ENCODE results near the gene ANGEL1.
A peak's percentile ranks its signal among the peaks of the same experiment; 100 is the strongest.

The ANGEL1 gene

GRCh38 chr14:76812093-76812421 is 625 bp downstream of the ANGEL1 start:
- no peaks in the 10 kb centered on the region for H3K9me3 ChIP-seq (ENCODE audit: low read length)
- H3K4me2 ChIP-seq (ENCODE audit: low read length), result peak overlapping the region; percentile 99
- H3K4me1 ChIP-seq (ENCODE audit: insufficient read depth, low read length, severe bottlenecking), result peaks cover 23% of the 10 kb centered on the region
- TF ChIP-seq CTCF (IDR thresholded peaks at IDR 0.05; ENCODE audit: low read length), result no peak
- TF ChIP-seq EZH2 (IDR thresholded peaks at IDR 0.05; ENCODE audit: borderline replicate concordance, low read length), result no peak
- peaks cover 23% of the 10 kb centered on the region; the same call in 1 of the 2 replicates for H3K36me3 ChIP-seq (ENCODE audit: insufficient read depth, low read length)
- H3K27ac ChIP-seq (ENCODE audit: low read depth, low read length, poor library complexity, severe bottlenecking), result peak overlapping the region; percentile 62
- H3K9ac ChIP-seq (ENCODE audit: low read length), result peak overlapping the region; percentile 89
- H3K27me3 ChIP-seq (ENCODE audit: insufficient read depth, low read length), result no peaks in the 10 kb centered on the region
- H3K9me2 ChIP-seq (ENCODE audit: low read depth, low read length), result no peaks in the 10 kb centered on the region
- H3F3A ChIP-seq (ENCODE audit: insufficient read depth, low read length), result no peaks in the 10 kb centered on the region
- H2AFZ ChIP-seq (ENCODE audit: low read length), result no peak overlapping the region; the same call in 1 of the 2 replicates
- H3K79me2 ChIP-seq (ENCODE audit: insufficient read depth, low read length), result no peaks in the 10 kb centered on the region
- no peaks in the 10 kb centered on the region for H4K20me1 ChIP-seq (ENCODE audit: insufficient read depth, low read length)
- peak overlapping the region; percentile 88 for H3K4me3 ChIP-seq (ENCODE audit: low read depth, low read length, poor library complexity, severe bottlenecking)

GRCh38 chr14:76811561-76811960 is 1.1 kb downstream of the ANGEL1 start:
- Histone ChIP-seq H3K9ac (ENCODE audit: low read length) (peak overlapping the region; percentile 89), H3K27me3 (ENCODE audit: insufficient read depth, low read length) (no peaks in the 10 kb centered on the region), H2AFZ (ENCODE audit: low read length) (no peak overlapping the region), H3K79me2 (ENCODE audit: insufficient read depth, low read length) (no peaks in the 10 kb centered on the region), H3K4me1 (ENCODE audit: insufficient read depth, low read length, severe bottlenecking) (peaks cover 23% of the 10 kb centered on the region), H3K4me2 (ENCODE audit: low read length) (peak overlapping the region; percentile 99), H3K4me3 (ENCODE audit: low read depth, low read length, poor library complexity, severe bottlenecking) (peak overlapping the region; percentile 88), H3F3A (ENCODE audit: insufficient read depth, low read length) (no peaks in the 10 kb centered on the region), H3K27ac (ENCODE audit: low read depth, low read length, poor library complexity, severe bottlenecking) (peak overlapping the region; percentile 62), H3K36me3 (ENCODE audit: insufficient read depth, low read length) (peaks cover 28% of the 10 kb centered on the region; the same call in 1 of the 2 replicates), H3K9me3 (ENCODE audit: low read length) (no peaks in the 10 kb centered on the region), H3K9me2 (ENCODE audit: low read depth, low read length) (no peaks in the 10 kb centered on the region), H4K20me1 (ENCODE audit: insufficient read depth, low read length) (no peaks in the 10 kb centered on the region)
- TF ChIP-seq CTCF (IDR thresholded peaks at IDR 0.05; ENCODE audit: low read length) (no peak), EZH2 (IDR thresholded peaks at IDR 0.05; ENCODE audit: borderline replicate concordance, low read length) (no peak)

GRCh38 chr14:76810953-76811400 is 1.7 kb downstream of the ANGEL1 start:
- H3K4me3 ChIP-seq (ENCODE audit: low read depth, low read length, poor library complexity, severe bottlenecking), result peak overlapping the region; percentile 88
- peak overlapping the region; percentile 89; the same call in 1 of the 2 replicates for H3K9ac ChIP-seq (ENCODE audit: low read length)
- H2AFZ ChIP-seq (ENCODE audit: low read length), result no peak overlapping the region

More at GRCh38 chr14:76810953-76811400, 1.7 kb downstream of the ANGEL1 start:
- peak overlapping the region; percentile 99 for H3K4me2 ChIP-seq (ENCODE audit: low read length)
- H3K27ac ChIP-seq (ENCODE audit: low read depth, low read length, poor library complexity, severe bottlenecking), result no peak overlapping the region
- H3K9me2 ChIP-seq (ENCODE audit: low read depth, low read length), result no peaks in the 10 kb centered on the region
- no peaks in the 10 kb centered on the region for H3K27me3 ChIP-seq (ENCODE audit: insufficient read depth, low read length)
- H3F3A ChIP-seq (ENCODE audit: insufficient read depth, low read length), result no peaks in the 10 kb centered on the region
- H4K20me1 ChIP-seq (ENCODE audit: insufficient read depth, low read length), result no peaks in the 10 kb centered on the region
- H3K9me3 ChIP-seq (ENCODE audit: low read length), result no peaks in the 10 kb centered on the region
- H3K79me2 ChIP-seq (ENCODE audit: insufficient read depth, low read length), result no peaks in the 10 kb centered on the region
- peaks cover 34% of the 10 kb centered on the region; the same call in 1 of the 2 replicates for H3K36me3 ChIP-seq (ENCODE audit: insufficient read depth, low read length)
- H3K4me1 ChIP-seq (ENCODE audit: insufficient read depth, low read length, severe bottlenecking), result peaks cover 23% of the 10 kb centered on the region
- TF ChIP-seq CTCF (IDR thresholded peaks at IDR 0.05; ENCODE audit: low read length) (peak; percentile 58), EZH2 (IDR thresholded peaks at IDR 0.05; ENCODE audit: borderline replicate concordance, low read length) (no peak)

Measured in OCI-LY1 (cell line).